TTC549 (cell line): ENCODE measurements around the gene TMEM259.

Source experiments
- FAIRE-seq: peaks from 2 replicates; lab custom pipeline; 2012; peaks lifted over from hg19 to GRCh38; lab: Jason Lieb, UNC

TMEM259 gene

GRCh38 chr19:984165-984967, 36.6 kb downstream of the TMEM259 start, which contains the start of gene WDR18:
Gene WDR18, plus strand, starts transcription at chr19:984345. Its CDS starts 9 bp downstream, at chr19:984354.
- FAIRE-seq: no peak

- FAIRE-seq: no peak
Observed at GRCh38 chr19:982567-983170, 38.3 kb downstream of the TMEM259 start.

- FAIRE-seq: no peak
Observed at GRCh38 chr19:980133-980998, 40.6 kb downstream of the TMEM259 start.

GRCh38 chr19:979318-979741, 41.6 kb downstream of the TMEM259 start:
- no peak for FAIRE-seq

GRCh38 chr19:977058-977464, 43.9 kb downstream of the TMEM259 start:
- FAIRE-seq: no peak

- no peak for FAIRE-seq
Observed at GRCh38 chr19:976476-976875, 44.4 kb downstream of the TMEM259 start.

- no peak for FAIRE-seq
Observed at GRCh38 chr19:974564-975257, 46.2 kb downstream of the TMEM259 start.

- FAIRE-seq: no peak
Observed at GRCh38 chr19:973726-974563, 47.0 kb downstream of the TMEM259 start.

GRCh38 chr19:972281-972680, 48.6 kb downstream of the TMEM259 start:
- no peak for FAIRE-seq

GRCh38 chr19:971795-972194, 49.1 kb downstream of the TMEM259 start:
- no peak for FAIRE-seq

GRCh38 chr19:970695-971094, 50.2 kb downstream of the TMEM259 start:
- no peak for FAIRE-seq

GRCh38 chr19:966485-967088, 54.3 kb downstream of the TMEM259 start:
- no peak for FAIRE-seq

- FAIRE-seq: no peak
Observed at GRCh38 chr19:964761-965694, 55.9 kb downstream of the TMEM259 start.

GRCh38 chr19:964116-964520, 56.8 kb downstream of the TMEM259 start:
- FAIRE-seq: no peak

- no peak for FAIRE-seq
Observed at GRCh38 chr19:963486-963951, 57.4 kb downstream of the TMEM259 start.

GRCh38 chr19:962683-963400, 58.1 kb downstream of the TMEM259 start:
- no peak for FAIRE-seq

- FAIRE-seq: no peak
Observed at GRCh38 chr19:961866-962620, 58.9 kb downstream of the TMEM259 start.

- FAIRE-seq: no peak
Observed at GRCh38 chr19:960601-960938, 60.4 kb downstream of the TMEM259 start.
